H9 (cell line): ENCODE measurements around the gene WDR27. TPM values are rescaled to one million over a fixed set of nuclear protein-coding genes. Genes with fewer than 3 reads are reported as not detected.

Source experiments
- DNase-seq: peaks from one replicate; pipeline ENCODE4 v3.0.0-alpha.2; 2017
- H2AFZ ChIP-seq: one replicate; pipeline ENCODE4 v1.6.1; 2013; ENCODE audit warnings: mild to moderate bottlenecking, low read length, control low read depth, moderate library complexity
- H2AK5ac ChIP-seq: 2 replicates; pipeline ENCODE4 v1.6.1; 2013; ENCODE audit warnings: low read length, control low read depth, mixed read lengths; ENCODE audit not compliant: insufficient read length
- H2BK120ac ChIP-seq: one replicate; pipeline ENCODE4 v1.6.1; 2013; ENCODE audit warnings: low read depth, mild to moderate bottlenecking, low read length, control low read depth, inconsistent platforms; ENCODE audit not compliant: poor library complexity, severe bottlenecking
- H2BK12ac ChIP-seq: 2 replicates; pipeline ENCODE4 v1.6.1; 2013; ENCODE audit warnings: low read length, control low read depth, mixed read lengths, low read depth; ENCODE audit not compliant: insufficient read length
- H2BK15ac ChIP-seq: 2 replicates; pipeline ENCODE4 v1.6.1; 2013; ENCODE audit warnings: low read depth, low read length, control low read depth
- H2BK20ac ChIP-seq: one replicate; pipeline ENCODE4 v1.6.1; 2013; ENCODE audit warnings: low read depth, mild to moderate bottlenecking, low read length, control low read depth, inconsistent platforms; ENCODE audit not compliant: poor library complexity, severe bottlenecking
- H2BK5ac ChIP-seq: 2 replicates; pipeline ENCODE4 v1.6.1; 2013; ENCODE audit warnings: low read length, control low read depth, mixed read lengths; ENCODE audit not compliant: insufficient read length
- H3K14ac ChIP-seq: 2 replicates; pipeline ENCODE4 v1.6.1; 2013; ENCODE audit warnings: low read length, control low read depth; ENCODE audit not compliant: insufficient read depth
- H3K18ac ChIP-seq: 2 replicates; pipeline ENCODE4 v1.6.1; 2013; ENCODE audit warnings: low read depth, mild to moderate bottlenecking, mixed read lengths, low read length, control low read depth; ENCODE audit not compliant: insufficient read length
- H3K23ac ChIP-seq: 2 replicates; pipeline ENCODE4 v1.6.1; 2013; ENCODE audit warnings: low read length, control low read depth, mixed read lengths, low read depth; ENCODE audit not compliant: insufficient read length
- H3K23me2 ChIP-seq: 2 replicates; pipeline ENCODE4 v1.6.1; 2013; ENCODE audit warnings: low read depth, mild to moderate bottlenecking, mixed read lengths, low read length, control low read depth; ENCODE audit not compliant: insufficient read length, poor library complexity, severe bottlenecking
- H3K27ac ChIP-seq: 2 replicates; pipeline ENCODE4 v1.5.1; 2013; ENCODE audit warnings: low read length, control low read depth, mixed read lengths, low read depth; ENCODE audit not compliant: insufficient read length
- H3K27me3 ChIP-seq: 2 replicates; pipeline ENCODE4 v1.6.1; 2013; ENCODE audit warnings: low read length, control low read depth, inconsistent platforms; ENCODE audit not compliant: insufficient read depth
- H3K4ac ChIP-seq: 2 replicates; pipeline ENCODE4 v1.6.1; 2013; ENCODE audit warnings: low read depth, mild to moderate bottlenecking, control low read depth, inconsistent platforms, low read length, moderate library complexity
- H3K4me1 ChIP-seq: 2 replicates; pipeline ENCODE4 v1.6.1; 2013; ENCODE audit warnings: low read length, control low read depth, inconsistent platforms; ENCODE audit not compliant: insufficient read depth
- H3K4me2 ChIP-seq: 2 replicates; pipeline ENCODE4 v1.6.1; 2013; ENCODE audit warnings: low read length, control low read depth, mixed read lengths; ENCODE audit not compliant: insufficient read length, insufficient read depth
- H3K56ac ChIP-seq: 2 replicates; pipeline ENCODE4 v1.6.1; 2013; ENCODE audit warnings: low read depth, mild to moderate bottlenecking, mixed read lengths, low read length, control low read depth; ENCODE audit not compliant: insufficient read length
- H3K79me1 ChIP-seq: 2 replicates; pipeline ENCODE4 v1.6.1; 2013; ENCODE audit warnings: low read depth, mild to moderate bottlenecking, moderate library complexity, low read length, control low read depth, inconsistent platforms; ENCODE audit not compliant: insufficient read depth, poor library complexity, severe bottlenecking
- H3K79me2 ChIP-seq: 2 replicates; pipeline ENCODE4 v1.6.1; 2013; ENCODE audit warnings: low read length, control low read depth, inconsistent platforms; ENCODE audit not compliant: insufficient read depth
- H3K9ac ChIP-seq: 2 replicates; pipeline ENCODE4 v1.6.1; 2013; ENCODE audit warnings: low read length, control low read depth, mixed read lengths; ENCODE audit not compliant: insufficient read length; ENCODE audit errors: extremely low read depth
- H3K9me3 ChIP-seq: one replicate; pipeline ENCODE4 v1.6.1; 2013; ENCODE audit warnings: low read depth, low read length, inconsistent platforms; ENCODE audit not compliant: control insufficient read depth
- H3T11ph ChIP-seq: one replicate; pipeline ENCODE4 v1.6.1; 2013; ENCODE audit warnings: mild to moderate bottlenecking, low read length, control low read depth, inconsistent platforms
- H4K20me1 ChIP-seq: one replicate; pipeline ENCODE4 v1.6.1; 2013; ENCODE audit not compliant: control insufficient read depth, insufficient read length, insufficient read depth
- H4K5ac ChIP-seq: 2 replicates; pipeline ENCODE4 v1.6.1; 2013; ENCODE audit warnings: low read depth, mild to moderate bottlenecking, mixed read lengths, low read length, control low read depth; ENCODE audit not compliant: insufficient read length
- H4K8ac ChIP-seq: replicated peaks from 2 replicates; pipeline ENCODE4 v1.6.1; 2013; ENCODE audit warnings: low read length, control low read depth, mixed read lengths, low read depth; ENCODE audit not compliant: insufficient read length
- H4K91ac ChIP-seq: 2 replicates; pipeline ENCODE4 v1.6.1; 2013; ENCODE audit warnings: low read depth, mild to moderate bottlenecking, moderate library complexity, mixed read lengths, low read length, control low read depth; ENCODE audit not compliant: insufficient read length
- H3K27ac Mint-ChIP-seq, 3 experiments: 2 replicates in 2 of 3; 3 replicates in 1 of 3; pipeline ENCODE4 v1.8.0; 2020 to 2021; ENCODE audit warnings: mixed read lengths in 3 of 3, mild to moderate bottlenecking in 1 of 3, moderate library complexity in 1 of 3
- H3K27me3 Mint-ChIP-seq: 2 replicates; pipeline ENCODE4 v1.8.0; 2021; ENCODE audit warnings: low read depth, mild to moderate bottlenecking, moderate library complexity, mixed read lengths
- H3K36me3 Mint-ChIP-seq, 3 experiments: 2 replicates in 2 of 3; 3 replicates in 1 of 3; pipeline ENCODE4 v1.8.0; 2020 to 2021; ENCODE audit warnings: low read depth in 3 of 3, mixed read lengths in 3 of 3; ENCODE audit not compliant: insufficient read depth in 1 of 3
- H3K4me1 Mint-ChIP-seq, 2 experiments: 2 replicates each; pipeline ENCODE4 v1.8.0; 2020; ENCODE audit warnings: mixed read lengths in 2 of 2
- H3K4me3 Mint-ChIP-seq, 2 experiments: 2 replicates in 1 of 2; 3 replicates in 1 of 2; pipeline ENCODE4 v1.8.0; 2020 to 2021; ENCODE audit warnings: mild to moderate bottlenecking in 2 of 2, mixed read lengths in 2 of 2, moderate library complexity in 1 of 2
- H3K9me3 Mint-ChIP-seq, 2 experiments: 2 replicates in 1 of 2; 3 replicates in 1 of 2; pipeline ENCODE4 v1.8.0; 2020; ENCODE audit warnings: mild to moderate bottlenecking in 2 of 2, mixed read lengths in 2 of 2, moderate library complexity in 1 of 2
- CTCF ChIP-seq: fragments of 200-600 bp; sonication (generic); conservative IDR thresholded peaks from 3 replicates; pipeline ENCODE4 v1.8.0; 2021; ENCODE audit warnings: antibody characterized with exemption, mild to moderate bottlenecking
- total RNA-seq: library from RNA; stranded (reverse); gene quantifications from 2 replicates; pipeline ENCODE4 v1.2.1, GENCODE V29; 2021

WDR27 gene
- total RNA-seq, 1 experiment from 2014 or later: 48.7 TPM

GRCh38 chr6:169741344-169741743 is 39.5 kb upstream of the WDR27 start:
- Mint-ChIP-seq H3K36me3 (no peaks in the 10 kb centered on the region), H3K27me3 (peaks cover 6% of the 10 kb centered on the region), H3K4me3 (no peak overlapping the region), H3K4me1 (peaks cover 3 to 5% of the 10 kb centered on the region in 2 experiments; a peak in 1 of 4 replicates), H3K9me3 (peaks cover 0 to 4% of the 10 kb centered on the region in 2 experiments; a peak in 1 of 5 replicates), H3K27ac (no peak overlapping the region)
- Histone ChIP-seq H3K23ac (no peak overlapping the region), H2BK20ac (no peak overlapping the region), H4K91ac (no peak overlapping the region), H3K27ac (no peak overlapping the region), H4K5ac (no peak overlapping the region), H3K79me2 (no peaks in the 10 kb centered on the region), H2BK15ac (no peak overlapping the region), H2BK12ac (no peak overlapping the region), H3K23me2 (no peaks in the 10 kb centered on the region), H3T11ph (no peak overlapping the region), H4K8ac (no peak overlapping the region), H3K4ac (no peak overlapping the region), H3K79me1 (no peaks in the 10 kb centered on the region), H3K9ac (no peak overlapping the region), H3K4me1 (no peaks in the 10 kb centered on the region), H2BK120ac (no peak overlapping the region), H3K56ac (no peak overlapping the region), H2AK5ac (no peak overlapping the region), H2AFZ (no peak overlapping the region), H3K14ac (no peak overlapping the region), H4K20me1 (no peaks in the 10 kb centered on the region), H3K27me3 (no peaks in the 10 kb centered on the region), H2BK5ac (no peak overlapping the region), H3K18ac (no peak overlapping the region), H3K9me3 (no peaks in the 10 kb centered on the region), H3K4me2 (no peak overlapping the region)
- no peak for DNase-seq
- TF ChIP-seq CTCF: no peak
